GM23248 (cell line): ENCODE data around the gene ACTR2.

Experiments used
- EZH2 ChIP-seq: fragments of 200-600 bp; sonication (generic); IDR thresholded peaks from 2 replicates; pipeline ENCODE4 v1.6.1; 2018; ENCODE audit warnings: antibody characterized with exemption, mild to moderate bottlenecking; ENCODE audit not compliant: insufficient read depth, poor library complexity, severe bottlenecking
- EZH2phosphoT487 ChIP-seq: fragments of 200-600 bp; sonication (generic); IDR thresholded peaks from 2 replicates; pipeline ENCODE4 v1.6.1; 2018; ENCODE audit warnings: antibody characterized with exemption, moderate library complexity, mild to moderate bottlenecking, low read depth; ENCODE audit not compliant: insufficient read depth

DNA sequence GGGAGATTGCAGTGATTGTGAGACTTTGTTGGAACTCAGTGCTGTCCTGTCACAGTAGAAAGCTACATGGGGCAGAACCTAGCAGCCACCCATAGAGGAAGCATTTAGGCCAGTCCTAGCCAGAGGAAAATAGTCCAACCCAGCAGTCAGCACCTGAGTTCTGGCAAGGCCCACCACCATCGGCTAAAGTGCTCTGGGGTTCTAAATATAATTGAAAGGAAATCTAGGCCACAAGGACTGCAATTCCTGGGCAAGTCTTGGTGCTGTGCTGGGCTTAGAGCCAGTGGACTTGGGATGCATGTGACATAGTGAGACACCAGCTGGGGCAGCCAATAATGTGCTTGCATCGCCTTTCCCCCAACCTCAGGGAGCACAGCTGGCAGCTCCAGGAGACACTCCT lies 28.9 kb upstream of the ACTR2 start:
- TF ChIP-seq EZH2 (no peak), EZH2phosphoT487 (no peak)
